Skeletal muscle cell (primary cell): ENCODE results near the gene MVB12B.

ENCODE experiments used
- DNase-seq: peaks from one replicate; pipeline ENCODE4 v3.0.0-alpha.2; 2010; ENCODE audit warnings: low read depth
- H3K4me3 ChIP-seq: 2 replicates; pipeline ENCODE4 v1.5.1; 2011; ENCODE audit warnings: low read depth, mild to moderate bottlenecking, control low read depth, low read length, moderate library complexity

MVB12B gene

GRCh38 chr9:126505697-126506346 is 179.2 kb downstream of the MVB12B start:
- DNase-seq, result no peak
- no peak overlapping the region for H3K4me3 ChIP-seq

- H3K4me3 ChIP-seq, result no peak overlapping the region
- no peak for DNase-seq
Measured at GRCh38 chr9:126506361-126507317, 180.0 kb downstream of the MVB12B start.

- no peak overlapping the region for H3K4me3 ChIP-seq
- no peak for DNase-seq
Measured at GRCh38 chr9:126507318-126508109, 180.9 kb downstream of the MVB12B start.

- no peak for DNase-seq
- H3K4me3 ChIP-seq, result no peak overlapping the region
Measured at GRCh38 chr9:126508171-126508591, 181.6 kb downstream of the MVB12B start.

- no peak for DNase-seq
- H3K4me3 ChIP-seq, result no peak overlapping the region
Measured at GRCh38 chr9:126508928-126509327, 182.3 kb downstream of the MVB12B start.

GRCh38 chr9:126509718-126510117 is 183.1 kb downstream of the MVB12B start:
- no peak for DNase-seq
- no peak overlapping the region for H3K4me3 ChIP-seq

GRCh38 chr9:126510564-126510963 is 183.9 kb downstream of the MVB12B start:
- no peak overlapping the region for H3K4me3 ChIP-seq
- no peak for DNase-seq

- no peak for DNase-seq
- no peak overlapping the region for H3K4me3 ChIP-seq
Measured at GRCh38 chr9:126511411-126511810, 184.8 kb downstream of the MVB12B start.

- DNase-seq, result no peak
- H3K4me3 ChIP-seq, result no peak overlapping the region
Measured at GRCh38 chr9:126513159-126514036, 186.8 kb downstream of the MVB12B start.

- no peak for DNase-seq
- H3K4me3 ChIP-seq, result no peak overlapping the region
Measured at GRCh38 chr9:126514037-126514821, 187.6 kb downstream of the MVB12B start.

GRCh38 chr9:126515001-126515872 is 188.6 kb downstream of the MVB12B start:
- DNase-seq, result no peak
- no peak overlapping the region for H3K4me3 ChIP-seq

GRCh38 chr9:126515873-126516505 is 189.4 kb downstream of the MVB12B start:
- no peak for DNase-seq
- H3K4me3 ChIP-seq, result no peak overlapping the region

- DNase-seq, result no peak
- peak overlapping the region; percentile 46 for H3K4me3 ChIP-seq
Measured at GRCh38 chr9:126516561-126516935, 189.9 kb downstream of the MVB12B start.

- peak; percentile 49 for DNase-seq
- H3K4me3 ChIP-seq, result peak overlapping the region; percentile 46
Measured at GRCh38 chr9:126516936-126517832, 190.6 kb downstream of the MVB12B start.

- no peak for DNase-seq
Measured at GRCh38 chr9:126517833-126518356, 191.3 kb downstream of the MVB12B start.

GRCh38 chr9:126518763-126519162 is 192.1 kb downstream of the MVB12B start:
- no peak for DNase-seq

More at GRCh38 chr9:126517833-126518356, 191.3 kb downstream of the MVB12B start:
- no peak overlapping the region for H3K4me3 ChIP-seq

More at GRCh38 chr9:126518763-126519162, 192.1 kb downstream of the MVB12B start:
- H3K4me3 ChIP-seq, result no peak overlapping the region
